ENCODE data around the gene C3orf18.
A peak's percentile ranks its signal among the peaks of the same experiment; 100 is the strongest.

Gene C3orf18

DNA sequence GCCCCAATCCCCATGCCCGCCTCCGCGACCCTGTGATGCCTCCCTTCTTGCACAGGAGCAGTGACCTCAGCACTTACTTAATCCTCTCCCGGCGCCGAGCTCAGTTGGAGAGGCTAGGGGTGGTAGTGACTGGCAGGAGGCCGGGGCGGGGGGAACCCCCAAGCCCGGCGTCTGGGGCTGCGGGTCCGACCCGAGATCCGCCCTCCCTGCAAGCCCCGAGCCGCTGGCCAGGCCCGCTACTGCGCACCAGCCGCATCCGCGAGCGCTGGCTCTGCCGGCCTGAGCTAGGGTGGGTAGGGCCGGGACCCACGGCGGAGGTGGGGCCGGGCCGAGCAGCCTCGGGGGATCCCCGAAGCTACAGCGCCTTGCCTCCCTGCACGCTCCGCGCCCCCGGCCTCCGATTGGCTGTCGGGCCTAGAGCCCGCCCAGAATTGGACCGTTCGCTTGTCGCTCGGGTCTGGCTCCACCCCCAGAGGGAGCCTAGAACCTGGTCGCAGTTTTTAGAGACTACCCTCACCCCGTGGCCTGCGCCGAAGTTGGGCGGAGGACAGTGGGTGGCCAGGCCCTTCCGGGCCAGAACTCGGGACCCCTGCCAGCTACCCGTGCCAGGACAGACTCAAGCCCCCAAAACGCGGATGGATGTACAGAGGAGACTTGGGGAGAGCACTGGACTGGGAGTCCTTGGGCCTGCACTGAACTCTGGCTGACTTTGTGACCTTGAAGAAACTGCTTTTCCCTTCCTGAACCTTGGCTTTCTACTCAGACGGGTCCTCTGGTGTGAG, at the start of gene C3orf18:
TSS of gene C3orf18 (minus strand) at position 362 of the 782 bp plus-strand sequence. CDS start 2,048 bp downstream, outside the sequence.
- peak; percentile 99 for DNase-seq (ENCODE audit: low spot score)

DNA sequence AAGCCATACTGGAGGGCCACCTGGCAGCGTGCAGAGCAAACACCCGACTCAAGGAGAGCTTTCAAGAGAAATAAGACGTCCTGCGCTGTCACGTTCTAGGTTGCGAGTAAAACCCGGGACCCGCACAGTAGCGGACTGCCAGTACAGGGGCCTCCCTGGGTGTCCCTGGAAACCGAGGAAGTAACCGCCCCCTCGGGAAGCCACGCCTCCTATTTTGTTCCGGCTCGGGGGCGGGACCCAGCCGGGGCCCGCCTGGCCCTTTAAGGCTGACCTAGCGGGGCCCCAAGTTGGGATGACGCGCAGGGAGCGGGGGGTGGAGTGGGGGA, 49.2 kb upstream of the C3orf18 start:
- DNase-seq (ENCODE audit: low spot score) = peak; percentile 95

DNA sequence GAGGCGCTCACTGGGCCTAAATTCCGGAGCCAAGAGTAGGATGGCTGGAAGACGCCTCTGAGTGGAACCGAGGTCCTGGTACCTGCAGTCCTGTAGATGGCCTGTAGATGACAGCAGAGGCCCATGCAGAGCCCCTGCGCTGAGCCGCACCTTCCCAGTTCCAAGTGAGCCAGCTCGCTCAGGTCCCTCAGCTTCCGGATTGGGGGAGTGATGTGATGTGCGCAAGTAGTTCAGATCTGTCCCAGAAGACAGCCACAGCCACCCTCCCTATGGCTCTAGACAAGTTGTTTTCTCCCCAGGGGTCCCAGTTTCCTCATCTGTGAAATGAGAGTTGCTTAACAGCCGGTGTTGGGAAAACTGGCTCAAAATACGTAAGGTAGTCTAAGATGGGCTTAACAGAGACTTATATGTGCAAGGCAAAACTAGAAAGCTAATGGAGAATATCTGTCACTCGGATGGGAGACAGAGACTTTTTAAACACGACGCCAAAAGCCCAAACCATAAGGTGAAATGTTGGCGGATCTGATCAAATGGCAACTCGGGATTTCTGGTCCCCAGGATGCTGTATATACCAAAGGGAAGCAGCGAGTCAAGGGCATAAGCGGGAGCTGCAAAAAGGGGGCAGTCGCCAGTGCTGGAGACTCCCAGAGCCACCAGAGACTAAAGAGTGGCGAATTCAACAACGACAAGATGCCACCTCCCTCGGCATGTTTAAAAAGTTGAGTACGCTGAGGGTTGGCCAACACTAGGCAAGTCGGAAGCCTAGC, 48.6 kb upstream of the C3orf18 start:
- peak; percentile 88 for DNase-seq (ENCODE audit: low spot score)

DNA sequence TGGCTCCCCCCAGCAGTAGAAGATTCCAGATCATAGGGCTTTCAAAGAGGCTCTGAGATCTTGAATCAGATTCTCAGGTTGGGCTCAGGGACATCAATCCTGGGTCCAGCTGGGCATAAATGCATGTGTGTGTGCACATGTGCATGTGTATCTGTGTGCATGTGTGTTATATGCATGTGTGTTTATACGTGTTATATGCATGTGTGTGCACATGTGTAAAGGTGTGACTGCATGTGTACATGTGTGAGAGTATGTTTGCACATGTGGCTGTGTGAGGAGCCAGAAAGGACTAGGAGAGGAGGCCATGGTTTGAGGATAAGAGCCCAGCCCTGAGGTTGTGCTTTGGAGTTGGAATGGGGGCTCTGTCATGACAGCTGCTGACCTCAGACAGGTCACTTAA, 47.6 kb upstream of the C3orf18 start:
- no peak for DNase-seq (ENCODE audit: low spot score)

DNA sequence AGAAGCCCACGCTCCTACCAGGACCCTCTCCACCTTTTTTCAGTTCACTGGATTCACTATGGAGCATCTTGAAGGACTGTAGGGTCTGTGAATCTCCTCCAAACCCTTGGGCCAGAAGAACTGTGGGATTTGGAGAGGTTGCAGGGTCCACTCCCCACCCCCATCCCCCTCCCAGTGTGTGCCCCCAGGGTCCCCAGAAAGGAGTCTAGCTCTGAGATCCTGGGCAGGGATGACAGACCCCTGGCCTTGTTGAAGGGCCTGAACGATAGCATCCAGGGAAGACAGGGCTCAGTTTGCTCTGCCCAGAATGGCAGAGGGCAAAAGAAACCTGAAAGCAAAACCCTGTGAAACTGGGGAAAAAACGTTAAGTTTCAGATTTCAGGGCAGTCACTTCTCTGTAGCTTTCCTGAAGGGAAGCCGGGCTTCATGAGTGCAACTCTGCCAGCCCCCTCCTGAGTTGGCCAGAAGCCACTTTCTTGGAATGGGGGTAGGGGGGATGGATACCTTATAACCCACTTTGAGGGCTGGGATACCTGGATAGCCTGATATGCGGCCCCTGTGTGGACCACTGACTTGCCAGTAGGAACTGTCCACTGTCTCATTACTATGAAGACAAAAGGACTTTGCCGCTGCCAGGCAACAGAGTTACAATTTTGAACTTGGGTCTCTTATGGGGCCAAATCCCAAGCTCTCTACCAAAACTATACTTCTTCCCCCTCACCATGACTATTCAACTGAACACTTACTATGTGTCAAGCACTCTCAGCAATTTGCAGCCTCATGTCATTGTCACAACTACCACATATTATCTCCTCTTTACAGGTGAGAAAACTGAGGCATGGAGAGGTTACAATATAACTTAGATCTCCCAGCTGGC, 45.7 kb upstream of the C3orf18 start:
- no peak for DNase-seq (ENCODE audit: low spot score)

DNA sequence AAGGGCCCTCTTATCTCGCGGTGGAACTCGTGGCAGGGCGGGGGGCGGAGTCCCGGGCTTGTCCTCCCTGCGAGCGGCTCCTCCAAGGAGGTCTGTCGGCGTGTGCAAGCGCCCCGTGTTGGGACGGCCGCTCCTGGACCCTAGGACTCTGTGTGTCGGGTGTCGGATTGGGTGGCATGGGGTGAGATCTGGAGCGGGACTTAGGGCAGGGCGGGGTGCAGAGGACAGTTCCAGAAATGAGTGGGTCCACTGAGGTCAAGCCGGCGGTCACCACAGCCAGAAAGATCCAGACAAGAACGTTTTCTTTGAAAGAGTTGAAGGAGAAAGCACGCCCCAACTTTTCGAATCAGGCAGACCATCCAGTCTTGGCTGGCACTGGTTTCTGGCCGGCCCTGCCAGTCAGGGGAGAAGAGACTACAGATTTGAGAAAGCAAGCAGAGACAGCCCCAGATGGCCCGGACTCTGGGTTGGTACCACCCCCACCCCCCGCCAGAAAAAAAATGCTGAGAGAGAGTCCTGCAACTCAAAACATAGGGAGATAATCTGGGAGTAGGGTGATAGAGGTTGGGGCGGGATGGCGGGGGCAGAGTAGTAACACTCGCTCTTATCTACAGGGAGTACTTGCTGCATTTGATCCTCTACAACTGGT, 44.8 kb upstream of the C3orf18 start:
- no peak for DNase-seq (ENCODE audit: low spot score)

DNA sequence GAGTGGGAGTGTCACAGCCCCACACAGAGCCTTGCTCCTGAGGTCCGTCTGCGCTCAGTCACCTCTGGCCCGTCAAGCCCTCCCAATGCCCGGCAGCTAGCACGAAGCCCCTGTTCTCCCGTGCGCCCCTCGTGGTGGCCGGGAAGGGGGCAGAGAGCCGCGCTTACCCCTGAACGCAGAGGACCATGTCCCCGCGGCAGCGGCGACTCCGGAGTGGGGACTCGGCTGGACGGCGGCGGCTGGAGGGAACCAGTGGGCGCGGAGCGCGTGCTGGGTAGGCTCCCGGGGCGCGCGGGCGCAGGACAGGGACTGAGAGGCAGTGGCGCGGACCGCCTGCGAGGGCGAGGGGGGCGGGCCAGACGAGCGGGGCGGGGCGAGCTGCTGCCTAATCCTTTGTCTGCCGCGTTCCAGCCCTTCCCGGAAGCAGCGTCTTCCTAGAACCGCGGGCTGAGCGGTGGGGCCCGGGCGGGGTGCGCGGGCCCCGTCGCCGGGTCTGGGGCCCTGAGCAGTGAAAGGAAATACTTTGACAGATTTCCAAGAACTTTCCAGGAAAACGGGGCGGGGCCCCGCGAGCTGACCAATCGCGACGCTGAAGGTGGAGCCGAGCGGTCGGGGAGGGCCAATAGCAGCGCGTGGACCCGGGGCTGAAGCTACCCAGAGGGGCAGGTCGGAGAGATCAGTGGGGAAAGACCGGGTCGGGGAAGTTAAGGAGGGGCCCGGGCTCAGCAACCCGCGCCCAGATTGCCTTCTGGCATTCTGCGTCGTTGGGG, 44.1 kb upstream of the C3orf18 start, which contains the start of gene CISH:
TSS of gene CISH (minus strand) at position 311 of the 770 bp plus-strand sequence. CDS start at position 187, 124 bp downstream.
- DNase-seq (ENCODE audit: low spot score) = peak; percentile 87

DNA sequence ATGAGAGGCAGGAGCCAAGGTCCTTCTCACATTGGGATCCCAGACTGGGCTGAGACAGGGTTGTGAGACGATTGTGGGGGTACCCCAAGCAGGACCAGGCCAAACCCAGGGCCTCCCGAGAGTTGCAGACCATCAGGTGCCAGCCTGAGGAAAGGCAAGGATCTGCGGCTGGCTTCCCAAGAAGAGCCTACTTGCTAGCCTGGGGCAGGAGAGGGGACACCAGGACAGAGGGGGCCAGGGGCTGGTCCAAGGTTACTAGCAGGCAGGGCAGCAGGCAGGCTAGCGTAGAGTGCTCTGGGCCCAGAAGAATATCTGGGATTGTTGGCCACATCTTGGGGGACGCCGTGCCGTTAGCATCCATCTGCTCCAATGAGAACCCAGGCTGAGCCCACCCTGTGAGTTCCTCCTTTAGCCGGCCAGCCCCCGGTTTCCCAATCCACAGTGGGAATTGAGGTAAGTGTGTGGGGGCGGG, 43.5 kb upstream of the C3orf18 start:
- DNase-seq (ENCODE audit: low spot score) = no peak

DNA sequence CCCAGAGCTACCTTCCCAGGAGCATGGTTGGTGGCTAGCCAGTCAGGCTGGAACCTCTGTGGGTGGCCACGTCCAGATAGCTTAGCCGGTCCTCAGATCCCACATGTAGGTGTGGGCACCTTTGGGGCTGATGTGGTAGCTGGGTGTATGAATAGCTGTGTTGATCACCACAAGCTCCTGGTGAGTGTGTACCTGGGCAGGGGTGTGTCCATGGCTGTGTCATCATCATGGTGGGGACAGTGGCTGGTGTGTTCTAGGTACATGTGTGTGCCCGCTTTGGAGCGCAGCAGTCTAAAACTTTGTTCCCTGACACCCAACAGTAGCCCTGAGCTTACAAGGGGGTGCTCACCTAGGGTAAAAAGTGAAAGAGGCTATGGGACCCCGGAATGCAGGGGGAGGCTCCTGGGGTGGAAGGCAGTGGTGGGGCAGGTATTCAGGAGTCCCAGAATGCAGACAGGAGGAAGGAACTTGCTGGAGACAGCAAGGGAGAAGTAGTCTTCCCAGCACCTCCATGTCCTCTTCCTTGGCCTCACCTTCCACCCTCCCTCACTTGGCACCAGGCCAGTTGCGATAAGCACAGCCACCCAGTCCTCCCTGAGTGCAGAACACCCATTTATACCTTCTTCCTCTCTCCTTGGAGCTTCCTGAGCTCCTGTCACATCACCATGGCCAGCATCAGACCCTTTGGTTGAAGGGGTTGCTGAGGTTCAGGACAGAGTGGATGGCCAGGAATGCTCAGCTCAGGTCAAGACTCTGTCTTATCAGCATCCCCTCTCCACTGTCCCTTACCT, 42.8 kb upstream of the C3orf18 start:
- no peak for DNase-seq (ENCODE audit: low spot score)

DNA sequence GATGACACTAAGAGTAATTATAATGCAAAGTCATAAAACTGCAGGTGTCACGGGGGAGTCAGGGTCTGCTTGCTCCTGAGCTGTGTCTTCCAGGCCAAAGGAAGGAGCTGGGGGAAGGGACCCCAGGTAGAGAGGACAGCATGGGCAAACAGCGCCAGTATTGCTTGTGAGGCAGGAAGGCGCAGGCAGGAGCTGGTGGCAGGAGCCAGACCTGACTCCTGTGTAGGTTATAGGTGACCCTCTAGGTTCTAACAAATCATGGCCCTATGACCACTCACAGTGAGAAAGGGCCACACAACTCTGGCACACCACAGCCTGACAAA, 42.2 kb upstream of the C3orf18 start:
- no peak for DNase-seq (ENCODE audit: low spot score)

DNA sequence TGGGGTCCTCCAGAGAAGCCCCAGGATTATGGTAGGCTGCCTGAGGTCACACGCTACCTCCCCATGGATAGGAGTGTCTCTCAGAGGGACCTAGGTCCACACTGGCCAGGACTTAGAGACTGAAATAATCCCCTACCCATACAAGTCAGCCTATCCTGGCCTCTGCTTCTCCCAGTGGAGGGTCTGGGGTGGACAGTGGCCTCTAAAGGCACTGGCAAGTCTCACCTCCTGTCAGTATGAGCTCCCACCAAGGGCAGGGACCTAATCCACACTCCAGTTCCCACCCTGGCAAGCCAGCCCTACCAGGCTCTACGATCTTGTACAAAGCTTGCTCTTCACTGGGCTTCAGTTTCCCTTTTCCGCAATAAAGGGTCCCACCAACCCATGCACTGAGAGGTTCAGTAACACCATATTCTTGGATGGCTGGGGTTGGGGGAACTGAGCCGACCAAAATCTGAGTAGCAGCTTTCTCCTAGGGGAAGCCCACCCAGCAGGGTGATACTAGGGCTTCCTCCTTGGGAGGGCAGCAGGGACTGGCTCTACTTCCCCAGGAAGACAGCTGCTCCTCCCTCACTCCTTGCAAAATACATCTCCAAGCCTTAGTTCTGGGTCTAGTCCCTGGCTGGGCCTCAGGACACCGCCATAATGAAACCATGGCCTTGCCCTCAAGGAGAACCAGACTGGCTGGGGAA, 41.7 kb upstream of the C3orf18 start:
- DNase-seq (ENCODE audit: low spot score) = no peak

DNA sequence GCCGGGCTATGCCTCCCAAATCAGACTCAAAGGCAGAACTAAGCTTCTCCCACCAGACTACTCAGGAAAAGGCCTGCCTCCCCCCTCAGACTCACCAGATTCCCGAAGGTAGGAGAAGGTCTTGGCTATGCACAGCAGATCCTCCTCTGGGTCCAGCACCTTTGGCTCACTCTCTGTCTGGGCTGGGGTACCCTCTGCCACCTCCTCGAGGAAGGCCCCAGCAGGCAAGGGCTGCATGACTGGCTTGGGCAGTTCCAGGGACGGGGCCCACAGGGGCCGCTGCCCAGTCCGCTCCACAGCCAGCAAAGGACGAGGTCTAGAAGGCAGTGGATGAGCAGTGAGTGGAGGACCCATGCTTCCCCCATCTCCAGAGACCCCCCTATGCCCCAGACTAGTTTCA, 40.7 kb upstream of the C3orf18 start:
- no peak for DNase-seq (ENCODE audit: low spot score)

DNA sequence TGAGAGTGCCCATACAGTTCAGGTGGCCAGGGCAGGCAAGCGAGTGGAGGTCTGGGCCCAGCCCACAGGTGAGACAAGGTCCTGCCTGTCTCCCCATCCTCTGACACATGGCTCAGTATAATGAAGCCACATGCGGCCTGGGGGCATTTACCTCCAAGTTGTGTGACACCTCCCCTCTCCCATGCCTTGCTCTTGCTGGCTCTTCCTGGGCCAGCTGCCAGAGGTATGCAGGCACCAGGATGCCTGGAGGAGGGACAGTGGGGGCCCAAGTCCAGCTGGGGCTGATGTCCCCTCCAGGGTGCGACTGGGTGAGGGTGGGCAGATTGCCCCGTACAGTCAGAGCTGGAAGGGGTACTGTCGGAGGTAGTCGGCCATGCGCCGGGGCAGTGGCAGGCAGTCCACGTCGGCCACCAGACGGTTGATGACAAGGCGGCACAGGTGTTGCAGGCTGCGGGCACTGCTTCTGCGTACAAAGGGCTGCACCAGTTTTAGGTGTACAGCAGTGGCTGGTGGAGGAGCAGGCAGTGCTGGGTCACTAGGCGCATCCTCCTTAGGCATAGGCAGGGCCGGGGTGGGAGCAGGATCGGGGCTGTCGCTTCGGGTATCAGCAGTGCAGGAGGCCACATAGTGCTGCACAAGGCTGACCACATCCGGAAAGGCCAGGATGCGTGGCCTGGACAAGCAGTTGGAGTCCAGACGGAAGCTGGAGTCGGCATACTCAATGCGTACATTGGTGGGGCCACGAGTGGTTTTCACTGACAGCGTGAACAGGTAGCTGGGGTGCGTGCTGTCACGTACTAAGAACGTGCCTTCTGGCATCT, 39.9 kb upstream of the C3orf18 start:
- DNase-seq (ENCODE audit: low spot score) = no peak

DNA sequence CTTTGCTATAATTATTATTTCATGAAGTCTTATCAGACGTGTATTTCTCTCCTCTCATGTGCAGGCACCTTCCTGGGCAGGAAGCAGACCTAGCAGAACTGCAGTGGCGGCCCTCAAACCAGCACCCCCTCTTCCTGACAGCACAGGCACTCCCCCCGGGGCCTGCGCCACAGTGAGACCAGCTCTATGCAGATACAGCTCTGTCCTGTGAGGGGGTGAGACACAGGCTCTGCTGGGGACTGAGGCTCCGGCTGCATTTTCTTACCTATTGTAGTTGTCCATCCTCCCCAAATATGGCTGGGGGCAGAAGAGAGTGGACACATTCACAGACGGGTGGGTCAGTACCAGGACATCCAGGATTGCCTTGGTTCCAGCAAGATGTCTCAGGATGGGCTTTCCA, 39.0 kb upstream of the C3orf18 start:
- no peak for DNase-seq (ENCODE audit: low spot score)

DNA sequence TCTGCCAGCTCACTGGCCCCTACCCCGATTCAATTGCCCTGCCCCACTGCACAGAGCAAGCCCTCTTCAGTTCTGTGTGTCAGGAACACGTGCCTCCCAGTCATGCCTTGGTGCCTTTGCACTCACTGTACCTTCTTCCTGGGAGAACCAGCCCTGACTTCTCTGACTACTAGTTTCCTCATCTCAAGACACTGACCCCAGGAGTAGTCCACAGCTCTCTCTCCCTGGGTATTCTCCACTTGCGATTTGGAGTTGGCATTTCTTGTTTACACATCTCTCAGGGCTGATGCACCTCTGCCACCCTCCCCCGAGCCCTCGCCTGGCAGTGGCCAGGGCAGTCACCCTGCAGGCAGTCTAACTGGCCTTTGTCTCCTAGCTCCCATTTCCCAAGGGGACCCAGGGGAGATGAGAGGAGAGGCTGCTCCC, 38.4 kb upstream of the C3orf18 start:
- no peak for DNase-seq (ENCODE audit: low spot score)

DNA sequence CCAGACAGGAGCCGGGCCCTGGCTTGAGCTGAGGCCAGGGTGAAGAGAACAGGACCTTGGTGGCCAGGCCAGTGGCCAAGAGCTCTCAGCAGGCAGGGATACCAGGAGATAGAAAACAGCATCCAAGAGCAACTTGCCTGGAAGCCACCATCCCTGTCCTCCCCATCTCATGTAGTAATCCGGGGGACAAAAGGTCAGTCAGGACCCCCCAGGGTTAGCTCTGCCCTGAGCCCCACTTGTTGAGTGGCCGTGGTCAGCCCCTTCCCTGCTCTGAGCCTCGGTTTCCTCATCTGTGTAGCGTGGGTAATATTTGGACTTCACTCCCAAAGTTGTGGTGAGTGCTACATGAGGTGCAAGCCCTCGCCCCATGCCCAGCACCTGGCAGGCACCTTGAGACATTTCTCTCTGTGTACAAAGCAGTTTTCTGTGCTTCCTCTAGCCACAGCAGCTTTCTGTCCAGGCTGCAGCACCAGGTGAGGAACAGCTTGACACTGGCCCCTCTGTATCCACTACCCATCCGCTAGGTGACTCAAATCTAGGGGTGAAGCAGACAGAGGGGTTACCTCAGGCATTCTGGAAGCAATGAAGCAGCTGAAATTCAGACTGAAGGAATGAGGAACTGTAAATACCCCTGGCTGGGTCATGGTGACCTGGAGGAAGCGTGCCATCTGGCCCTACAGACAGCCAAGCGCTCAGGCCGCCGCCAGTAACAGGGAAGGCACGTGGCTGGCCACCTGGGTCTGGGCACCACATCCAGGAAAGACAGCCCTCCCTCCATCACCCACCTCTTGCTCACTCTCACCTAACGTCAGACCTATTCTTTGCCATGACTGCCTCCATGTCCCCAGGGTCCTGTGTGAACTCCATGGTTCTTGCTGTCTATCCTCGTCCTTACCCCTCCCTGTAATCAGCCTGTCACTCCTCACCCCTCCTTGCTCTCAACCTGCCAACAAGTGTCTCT, 37.4 kb upstream of the C3orf18 start:
- no peak for DNase-seq (ENCODE audit: low spot score)

DNA sequence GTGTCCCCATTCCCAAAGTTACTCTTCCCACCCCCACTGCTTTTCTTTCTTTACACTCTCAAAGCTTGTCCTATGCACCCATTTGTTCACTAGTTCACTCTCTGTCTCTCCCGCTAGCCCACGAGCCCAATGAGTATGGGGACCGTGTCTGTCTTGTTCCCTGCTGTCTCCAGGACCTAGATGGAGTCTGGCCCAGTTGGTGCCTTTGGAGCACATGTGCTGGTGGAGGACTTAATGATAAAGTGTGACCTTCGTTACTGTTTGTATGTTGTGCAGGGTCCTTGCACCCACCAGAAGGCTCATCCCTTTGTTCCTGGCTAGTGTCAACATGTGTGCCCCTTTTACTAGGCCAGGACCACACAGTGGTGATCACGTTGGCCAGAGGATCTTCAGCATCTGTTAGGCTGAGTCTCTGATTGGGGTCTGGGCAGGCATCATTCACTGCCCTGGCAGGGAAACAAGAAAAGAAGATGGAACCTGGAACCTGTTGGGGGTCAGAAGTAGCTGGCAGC, 36.6 kb upstream of the C3orf18 start:
- no peak for DNase-seq (ENCODE audit: low spot score)
